AG10803 (cell line): ENCODE results near the gene ZBTB43.
"Not testable (repeated sequence)": the region's sequence is repeated elsewhere in the genome, so short reads cannot be mapped to it uniquely, and the experiment has no call there.

Experiments
- DNase-seq: peaks from one replicate; pipeline ENCODE4 v3.0.0; 2010; ENCODE audit warnings: low read depth
- H3K4me3 ChIP-seq: 2 replicates; pipeline ENCODE4 v1.5.1; 2011; ENCODE audit warnings: mild to moderate bottlenecking, low read length, control low read depth
- TF ChIP-seq, protein P1 (sequence below): conservative IDR thresholded peaks from 2 replicates; pipeline ENCODE4 v1.5.1; 2011; ENCODE audit warnings: mild to moderate bottlenecking, low read length, control low read depth, inconsistent platforms

Gene ZBTB43

DNA sequence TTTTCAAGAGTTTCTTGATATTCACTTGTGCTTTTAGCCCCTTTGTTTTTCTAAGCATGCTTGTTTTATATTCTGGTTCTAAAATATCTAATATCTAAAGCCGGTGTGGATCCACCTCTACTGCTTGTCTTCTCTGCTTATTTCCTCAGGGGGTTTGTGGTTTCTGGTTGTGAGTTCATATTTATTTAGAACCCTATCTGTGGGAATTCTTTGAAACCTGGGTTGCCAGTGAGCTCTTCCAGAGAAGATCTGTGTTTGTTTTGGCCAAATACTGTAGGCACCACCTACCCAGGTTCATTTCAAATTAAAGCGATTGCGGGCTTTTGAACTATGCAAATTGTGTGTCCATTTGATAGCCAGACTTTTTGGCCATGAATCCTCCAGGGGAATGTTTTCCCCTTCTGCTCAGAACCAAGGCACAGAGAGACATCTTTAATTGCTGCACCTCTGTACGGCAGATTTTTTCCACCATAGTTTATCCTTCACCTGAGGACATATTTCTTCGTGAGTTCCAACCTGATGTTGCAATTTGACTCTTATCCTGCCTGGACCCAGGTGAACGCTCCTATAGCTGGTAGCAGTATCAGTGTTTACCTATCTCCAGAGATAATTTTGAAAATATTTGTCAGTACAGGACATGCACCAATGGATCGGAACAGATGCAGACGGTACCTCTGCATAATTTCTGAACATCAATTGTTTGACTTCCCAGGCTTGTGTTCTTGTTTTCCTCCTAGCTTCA lies 2.4 kb upstream of the ZBTB43 start:
- TF ChIP-seq, protein P1, sequence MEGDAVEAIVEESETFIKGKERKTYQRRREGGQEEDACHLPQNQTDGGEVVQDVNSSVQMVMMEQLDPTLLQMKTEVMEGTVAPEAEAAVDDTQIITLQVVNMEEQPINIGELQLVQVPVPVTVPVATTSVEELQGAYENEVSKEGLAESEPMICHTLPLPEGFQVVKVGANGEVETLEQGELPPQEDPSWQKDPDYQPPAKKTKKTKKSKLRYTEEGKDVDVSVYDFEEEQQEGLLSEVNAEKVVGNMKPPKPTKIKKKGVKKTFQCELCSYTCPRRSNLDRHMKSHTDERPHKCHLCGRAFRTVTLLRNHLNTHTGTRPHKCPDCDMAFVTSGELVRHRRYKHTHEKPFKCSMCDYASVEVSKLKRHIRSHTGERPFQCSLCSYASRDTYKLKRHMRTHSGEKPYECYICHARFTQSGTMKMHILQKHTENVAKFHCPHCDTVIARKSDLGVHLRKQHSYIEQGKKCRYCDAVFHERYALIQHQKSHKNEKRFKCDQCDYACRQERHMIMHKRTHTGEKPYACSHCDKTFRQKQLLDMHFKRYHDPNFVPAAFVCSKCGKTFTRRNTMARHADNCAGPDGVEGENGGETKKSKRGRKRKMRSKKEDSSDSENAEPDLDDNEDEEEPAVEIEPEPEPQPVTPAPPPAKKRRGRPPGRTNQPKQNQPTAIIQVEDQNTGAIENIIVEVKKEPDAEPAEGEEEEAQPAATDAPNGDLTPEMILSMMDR: no peak
- H3K4me3 ChIP-seq: no peak overlapping the region
- no peak for DNase-seq

DNA sequence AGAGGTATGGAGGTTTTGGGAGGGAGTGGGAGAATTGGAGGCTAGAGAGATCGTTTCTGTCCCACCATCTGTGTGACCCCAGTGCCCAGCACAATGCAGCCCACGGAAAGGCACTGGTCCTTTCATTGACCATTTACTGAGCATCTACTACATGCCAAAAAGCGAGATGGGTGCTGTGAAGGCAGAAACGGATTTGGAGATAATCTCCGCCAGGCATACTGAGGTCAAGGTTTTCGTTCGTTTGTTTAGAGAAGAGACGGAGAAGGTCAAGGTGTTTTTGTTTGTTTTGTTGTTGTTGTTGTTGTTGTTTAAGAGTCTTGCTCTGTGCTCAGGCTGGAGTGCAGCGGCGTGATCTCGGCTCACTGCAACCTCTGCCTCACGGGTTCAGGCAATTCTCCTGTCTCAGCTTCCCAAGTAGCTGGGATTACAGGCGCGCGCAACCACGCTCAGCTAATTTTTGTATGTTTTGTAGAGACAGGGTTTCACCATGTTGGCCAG lies 593 bp upstream of the ZBTB43 start:
- no peak for DNase-seq
- TF ChIP-seq, protein P1: no peak

DNA sequence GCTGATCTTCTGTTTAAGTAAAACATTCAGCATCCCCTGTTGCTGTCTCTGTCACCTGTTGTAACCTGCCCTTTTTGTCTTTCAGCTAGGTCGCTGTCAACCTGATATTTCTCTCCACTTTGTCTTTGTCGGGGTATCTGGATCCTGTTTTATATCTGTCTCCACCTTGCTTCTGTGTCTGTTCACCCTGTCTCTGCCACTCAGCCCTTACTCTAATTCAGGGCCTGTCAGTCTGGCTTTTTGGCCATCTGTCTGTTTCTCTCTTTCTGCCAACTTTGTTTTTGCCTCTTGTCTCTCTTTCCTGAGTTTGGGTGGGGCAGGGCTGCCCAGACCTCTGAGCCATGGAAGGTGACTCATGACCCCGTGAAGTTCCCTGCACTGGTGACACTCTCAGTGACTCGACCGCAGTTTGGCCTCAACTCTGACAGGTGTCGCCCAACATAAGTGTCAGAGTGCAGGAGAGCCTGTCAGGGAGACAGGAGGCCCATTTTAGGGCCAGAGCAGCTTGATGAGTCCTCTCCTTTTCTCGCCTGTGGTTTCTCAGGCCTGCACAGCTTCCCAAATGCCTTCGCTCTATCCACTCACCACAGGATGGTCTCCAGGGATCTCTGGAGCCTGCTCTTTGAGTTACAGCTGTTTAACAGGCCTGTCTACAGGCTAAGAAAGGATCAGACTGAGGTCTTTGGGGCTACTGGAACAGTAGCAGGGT lies 868 bp downstream of the ZBTB43 start:
- DNase-seq: peak; percentile 85

More for the DNA sequence above, 593 bp upstream of the ZBTB43 start:
- peak overlapping the region; percentile 91 for H3K4me3 ChIP-seq

DNA sequence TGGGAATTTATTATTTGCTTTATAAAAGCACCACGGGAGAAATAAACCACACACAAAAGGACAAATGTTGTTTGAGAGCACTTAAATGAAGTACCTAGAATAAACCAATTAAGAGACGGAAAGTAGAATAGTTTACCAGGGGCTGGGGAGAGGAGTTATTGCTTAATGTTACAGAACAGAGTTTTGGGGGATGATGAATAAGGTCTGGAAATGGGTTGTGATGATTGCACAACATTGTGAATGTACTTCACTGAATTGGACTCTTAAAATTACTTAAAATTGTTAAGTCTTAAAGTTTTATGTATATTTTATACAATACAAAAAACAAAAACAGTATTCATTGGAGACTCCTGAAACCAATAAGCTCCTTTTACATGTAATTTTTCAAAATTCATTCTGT lies 1.5 kb downstream of the ZBTB43 start:
- TF ChIP-seq, protein P1: no peak
- DNase-seq: peak; percentile 61
- peak overlapping the region; percentile 91 for H3K4me3 ChIP-seq

More for the DNA sequence above, 868 bp downstream of the ZBTB43 start:
- TF ChIP-seq, protein P1: no peak
- peak overlapping the region; percentile 91 for H3K4me3 ChIP-seq

DNA sequence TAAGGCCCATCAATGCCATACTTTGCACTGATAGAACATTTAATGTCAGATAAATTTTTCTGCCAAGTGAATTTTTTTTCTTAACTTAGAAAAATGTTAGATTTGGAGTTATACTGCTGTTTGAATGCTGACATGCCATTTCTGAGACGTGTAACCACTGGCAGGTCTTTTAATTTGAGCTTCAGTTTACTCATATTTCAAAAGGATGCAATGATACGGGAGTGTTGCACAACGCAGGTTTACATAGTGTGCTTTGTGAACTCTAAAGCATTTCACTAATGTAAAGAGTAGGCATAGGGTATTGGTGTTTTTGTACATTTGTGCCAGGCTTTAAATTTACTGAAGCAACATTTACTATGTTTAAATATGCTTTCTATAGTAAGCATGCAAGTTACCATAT lies 4.2 kb downstream of the ZBTB43 start:
- no peak overlapping the region for H3K4me3 ChIP-seq
- TF ChIP-seq, protein P1: no peak
- peak; percentile 23 for DNase-seq

DNA sequence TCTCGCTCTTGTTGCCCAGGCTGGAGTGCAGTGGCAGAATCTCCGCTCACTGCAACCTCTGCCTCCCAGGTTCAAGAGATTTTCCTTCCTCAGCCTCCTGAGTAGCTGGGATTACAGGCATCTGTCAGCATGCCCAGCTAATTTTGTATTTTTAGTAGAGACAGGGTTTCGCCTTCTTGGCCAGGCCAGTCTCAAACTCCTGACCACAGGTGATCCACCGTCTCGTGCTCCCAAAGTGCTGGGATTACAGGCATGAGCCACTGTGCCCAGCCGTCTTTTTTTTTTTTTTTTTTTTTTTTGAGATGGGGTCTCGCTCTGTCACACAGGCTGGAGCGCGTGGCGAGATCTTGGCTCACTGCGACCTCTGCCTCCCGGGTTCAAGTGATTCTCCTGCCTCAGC lies 5.4 kb downstream of the ZBTB43 start:
- not testable (repeated sequence) for H3K4me3 ChIP-seq, DNase-seq

DNA sequence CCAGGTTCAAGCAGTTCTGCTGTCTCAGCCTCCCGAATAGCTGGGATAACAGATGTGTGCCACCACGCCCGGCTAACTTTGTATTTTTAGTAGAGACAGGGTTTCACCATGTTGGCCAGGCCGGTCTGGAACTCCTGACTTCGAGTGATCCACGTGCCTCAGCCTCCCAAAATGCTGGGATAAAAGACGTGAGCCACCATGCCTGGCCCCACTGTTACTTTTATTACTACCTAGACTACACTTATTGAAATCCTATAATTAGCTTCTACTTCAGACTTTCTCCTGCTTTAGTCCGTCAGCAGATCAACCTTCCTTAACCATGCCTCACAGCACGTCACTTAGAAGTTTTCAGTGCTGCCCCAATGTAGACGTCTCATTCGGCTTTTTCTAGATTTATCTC lies 8.2 kb downstream of the ZBTB43 start:
- H3K4me3 ChIP-seq: no peak overlapping the region
- DNase-seq: no peak
- TF ChIP-seq, protein P1: no peak
